ENCODE data around the gene RWDD1.

The RWDD1 gene

DNA sequence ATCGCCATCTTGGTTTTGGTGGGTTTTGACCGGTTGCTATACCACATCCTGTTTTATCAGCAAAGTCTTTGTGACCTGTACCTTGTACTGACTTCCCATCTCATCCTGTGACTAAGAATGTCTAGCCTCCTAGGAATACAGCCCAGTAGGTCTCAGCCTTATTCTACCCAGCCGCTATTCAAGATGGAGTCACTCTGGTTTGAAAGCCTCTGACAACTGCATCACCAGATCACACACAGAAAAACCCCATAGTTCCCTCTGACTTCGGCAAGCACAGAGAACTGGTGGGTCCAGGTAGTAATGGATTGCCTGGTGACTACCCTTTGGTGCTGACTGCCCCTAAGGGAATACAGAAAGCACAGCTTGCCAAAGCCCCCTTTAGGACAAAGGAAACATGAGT is 34.6 kb downstream of the RWDD1 start:
- DNase-seq (ENCODE audit: low read depth, low spot score) = no peak

GRCh38 chr6:116611056-116611455 is 39.8 kb downstream of the RWDD1 start:
- DNase-seq (ENCODE audit: low read depth, low spot score) = no peak

- DNase-seq (ENCODE audit: low read depth, low spot score) = peak; percentile 97
Observed at GRCh38 chr6:116615937-116616736, 44.8 kb downstream of the RWDD1 start, which contains the start of gene RSPH4A. Gene RSPH4A (plus strand): TSS chr6:116616479. CDS start chr6:116616624, 145 bp downstream.

- no peak for DNase-seq (ENCODE audit: low read depth, low spot score)
Observed at GRCh38 chr6:116616737-116617053, 45.4 kb downstream of the RWDD1 start.

- no peak for DNase-seq (ENCODE audit: low read depth, low spot score)
Observed at GRCh38 chr6:116624036-116624805, 52.9 kb downstream of the RWDD1 start.

- no peak for DNase-seq (ENCODE audit: low read depth, low spot score)
Observed at GRCh38 chr6:116625872-116626271, 54.6 kb downstream of the RWDD1 start.

DNA sequence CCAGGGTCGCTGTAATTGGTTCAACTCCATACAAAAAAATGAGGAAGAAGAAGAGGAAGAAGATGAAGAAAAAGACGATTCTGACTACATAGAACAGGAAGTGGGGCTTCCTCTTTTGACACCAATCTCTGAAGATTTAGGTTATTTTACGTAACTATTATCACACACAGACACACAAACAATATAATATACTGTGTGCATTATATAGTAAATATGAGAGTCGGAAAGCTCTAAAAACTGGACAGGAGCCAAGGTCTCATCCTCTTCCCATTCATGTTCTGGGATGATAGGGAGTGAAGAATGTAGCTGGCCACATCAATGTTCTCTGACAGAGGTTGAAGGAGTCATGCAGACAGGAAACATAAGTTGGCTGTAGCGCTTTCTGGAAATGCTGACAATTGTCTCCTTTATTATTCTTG is 58.3 kb downstream of the RWDD1 start:
- no peak for DNase-seq (ENCODE audit: low read depth, low spot score)

DNA sequence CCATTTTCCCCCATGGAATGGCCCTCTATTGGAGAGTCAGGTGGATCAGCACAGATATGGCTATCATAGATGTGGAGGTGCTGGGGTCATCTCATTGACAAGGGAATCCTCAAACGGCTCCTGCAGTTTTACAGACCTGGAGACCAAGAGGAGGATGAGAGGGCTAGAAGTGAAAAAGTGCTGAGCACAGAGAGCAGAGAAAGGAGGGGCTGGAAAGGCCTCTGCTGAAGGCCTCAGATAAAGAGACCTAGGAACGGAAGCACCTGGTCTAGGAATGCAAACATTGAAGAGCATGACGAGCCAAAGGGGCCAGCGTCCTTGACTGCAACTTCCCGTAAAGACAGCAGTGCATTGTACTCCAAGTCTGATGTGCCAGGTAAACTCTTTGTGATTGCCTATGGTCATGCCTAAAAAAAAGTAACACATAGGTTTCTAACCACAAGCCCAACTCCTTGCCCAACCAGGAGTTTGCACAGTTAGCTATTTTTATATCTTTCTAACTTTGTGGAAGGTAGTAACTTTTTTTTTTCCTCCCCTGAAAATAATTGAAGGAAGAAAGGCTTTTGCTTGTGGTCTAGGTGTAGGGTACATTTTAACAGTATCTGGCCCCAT is 60.2 kb downstream of the RWDD1 start:
- DNase-seq (ENCODE audit: low read depth, low spot score) = no peak

DNA sequence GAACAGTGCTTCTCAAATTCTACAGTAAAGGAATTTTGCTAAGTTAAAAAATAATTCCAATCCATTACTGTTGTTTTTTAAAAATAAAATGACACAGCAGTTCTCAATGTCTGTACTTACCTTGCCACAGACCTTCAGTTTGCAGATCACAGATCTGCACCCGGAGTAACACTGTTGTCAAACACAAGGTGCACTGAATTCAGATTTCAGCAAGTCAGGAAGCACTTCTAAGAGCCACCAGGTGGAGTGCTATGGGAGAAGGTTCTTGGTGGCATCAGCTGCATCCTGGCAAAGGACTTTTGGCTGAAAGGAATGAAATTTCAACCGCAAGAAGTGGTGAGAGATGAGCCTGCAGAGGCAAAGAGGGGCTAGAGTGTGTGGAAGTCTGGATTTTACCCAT is 62.4 kb downstream of the RWDD1 start:
- DNase-seq (ENCODE audit: low read depth, low spot score) = no peak
